Measurements from ENCODE around the gene GPX3. TPM values are rescaled to one million over a fixed set of nuclear protein-coding genes. Genes with fewer than 3 reads are reported as not detected.

The GPX3 gene
- total and polyA plus RNA-seq, 2 of the 13 experiments (the other 11 are each of a cell fraction or from before 2014, with no cell fraction given) = 33.8 to 1,892 TPM

- TF ChIP-seq PBX3 (CRISPR knock-in tag; IDR thresholded peaks at IDR 0.05; ENCODE audit: borderline replicate concordance) = no peak
- TF ChIP-seq HOMEZ (CRISPR knock-in tag; IDR thresholded peaks at IDR 0.05; ENCODE audit: low read depth) = peak; percentile 56; the same call in 1 of the 2 replicates
- TF ChIP-seq, protein P1, sequence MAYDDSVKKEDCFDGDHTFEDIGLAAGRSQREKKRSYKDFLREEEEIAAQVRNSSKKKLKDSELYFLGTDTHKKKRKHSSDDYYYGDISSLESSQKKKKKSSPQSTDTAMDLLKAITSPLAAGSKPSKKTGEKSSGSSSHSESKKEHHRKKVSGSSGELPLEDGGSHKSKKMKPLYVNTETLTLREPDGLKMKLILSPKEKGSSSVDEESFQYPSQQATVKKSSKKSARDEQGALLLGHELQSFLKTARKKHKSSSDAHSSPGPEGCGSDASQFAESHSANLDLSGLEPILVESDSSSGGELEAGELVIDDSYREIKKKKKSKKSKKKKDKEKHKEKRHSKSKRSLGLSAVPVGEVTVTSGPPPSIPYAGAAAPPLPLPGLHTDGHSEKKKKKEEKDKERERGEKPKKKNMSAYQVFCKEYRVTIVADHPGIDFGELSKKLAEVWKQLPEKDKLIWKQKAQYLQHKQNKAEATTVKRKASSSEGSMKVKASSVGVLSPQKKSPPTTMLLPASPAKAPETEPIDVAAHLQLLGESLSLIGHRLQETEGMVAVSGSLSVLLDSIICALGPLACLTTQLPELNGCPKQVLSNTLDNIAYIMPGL (CRISPR knock-in tag; IDR thresholded peaks at IDR 0.05; ENCODE audit: borderline replicate concordance in 1 of 2, low read depth in 1 of 2) = no peak
- no peak for TF ChIP-seq REXO4 (CRISPR knock-in tag; IDR thresholded peaks at IDR 0.05; ENCODE audit: borderline replicate concordance)
- TF ChIP-seq ZNF564 (CRISPR knock-in tag; IDR thresholded peaks at IDR 0.05) = no peak
- TF ChIP-seq TEAD3 (CRISPR knock-in tag; optimal IDR thresholded peaks at IDR 0.05; ENCODE audit: borderline replicate concordance) = peak; percentile 84
- TF ChIP-seq GFI1 (CRISPR knock-in tag; IDR thresholded peaks at IDR 0.05; ENCODE audit: borderline replicate concordance) = peak; percentile 19; the same call in 1 of the 2 replicates
- TF ChIP-seq ETV5 (CRISPR knock-in tag; IDR thresholded peaks at IDR 0.05; ENCODE audit: borderline replicate concordance) = peak; percentile 83; the same call in 1 of the 2 replicates
- TF ChIP-seq, protein P2, sequence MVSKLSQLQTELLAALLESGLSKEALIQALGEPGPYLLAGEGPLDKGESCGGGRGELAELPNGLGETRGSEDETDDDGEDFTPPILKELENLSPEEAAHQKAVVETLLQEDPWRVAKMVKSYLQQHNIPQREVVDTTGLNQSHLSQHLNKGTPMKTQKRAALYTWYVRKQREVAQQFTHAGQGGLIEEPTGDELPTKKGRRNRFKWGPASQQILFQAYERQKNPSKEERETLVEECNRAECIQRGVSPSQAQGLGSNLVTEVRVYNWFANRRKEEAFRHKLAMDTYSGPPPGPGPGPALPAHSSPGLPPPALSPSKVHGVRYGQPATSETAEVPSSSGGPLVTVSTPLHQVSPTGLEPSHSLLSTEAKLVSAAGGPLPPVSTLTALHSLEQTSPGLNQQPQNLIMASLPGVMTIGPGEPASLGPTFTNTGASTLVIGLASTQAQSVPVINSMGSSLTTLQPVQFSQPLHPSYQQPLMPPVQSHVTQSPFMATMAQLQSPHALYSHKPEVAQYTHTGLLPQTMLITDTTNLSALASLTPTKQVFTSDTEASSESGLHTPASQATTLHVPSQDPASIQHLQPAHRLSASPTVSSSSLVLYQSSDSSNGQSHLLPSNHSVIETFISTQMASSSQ (IDR thresholded peaks at IDR 0.05; ENCODE audit: low read depth) = no peak
- TF ChIP-seq, protein P2 (CRISPR knock-in tag; IDR thresholded peaks at IDR 0.05; ENCODE audit: borderline replicate concordance) = no peak
- TF ChIP-seq BATF2 (CRISPR knock-in tag; IDR thresholded peaks at IDR 0.05) = no peak
- no peak for TF ChIP-seq TRIM24 (CRISPR knock-in tag; IDR thresholded peaks at IDR 0.05)
- no peak for TF ChIP-seq BCL6 (CRISPR knock-in tag; IDR thresholded peaks at IDR 0.05)
- no peak for TF ChIP-seq ZHX1 (CRISPR knock-in tag; IDR thresholded peaks at IDR 0.05; ENCODE audit: low read depth)
- peak; percentile 62 for TF ChIP-seq CEBPG (CRISPR knock-in tag; IDR thresholded peaks at IDR 0.05)
- no peak for TF ChIP-seq ZNF740 (CRISPR knock-in tag; IDR thresholded peaks at IDR 0.05)
These were observed 5.6 kb upstream of the GPX3 start (continued) for GRCh38 chr5:151014680-151015343.
